HCT116 (cell line): ENCODE measurements around the gene C12orf75. TPM values are rescaled to one million over a fixed set of nuclear protein-coding genes. Genes with fewer than 3 reads are reported as not detected.
A peak's percentile ranks its signal among the peaks of the same experiment; 100 is the strongest.

Experiments used
- ATAC-seq: fragments of 200-7000 bp; cut with Tn5 transposase; 2 replicates; pipeline ENCODE4 v1.9.1; 2020; ENCODE audit warnings: mild to moderate bottlenecking, moderate library complexity
- BruUV-seq: library from RNA; stranded (reverse); fragments of 400-500 nt; replicated peaks from 2 replicates; lab custom pipeline; 2021; lab: Mats Ljungman, UMichigan
- CTCF ChIA-PET: fragments of 300-600 bp; sonication (Branson Sonifier 250); formaldehyde crosslinking; loops from one replicate; lab custom pipeline; 2021; ENCODE audit warnings: antibody characterized with exemption; lab: Charles Lee
- POLR2A ChIA-PET: fragments of 300-600, 350-600 bp; sonication (Branson Sonifier 250); formaldehyde crosslinking; loops from one replicate; lab custom pipeline; 2021; ENCODE audit warnings: antibody characterized with exemption; lab: Charles Lee
- RAD21 ChIA-PET, 2 experiments: fragments of 300-600 bp; sonication (Branson Sonifier 250); formaldehyde crosslinking; loops; one replicate each; lab custom pipeline; 2023; ENCODE audit warnings: low total read pairs in 2 of 2; ENCODE audit not compliant: uncharacterized antibody in 2 of 2, unreplicated experiment in 2 of 2, low non-redundant PET in 1 of 2; lab: Charles Lee
- DNase-seq: peaks from one replicate; pipeline ENCODE4 v3.0.0-alpha.2; 2010; ENCODE audit warnings: low read depth, low spot score
- H2AFZ ChIP-seq: fragments of 200-600 bp; shearing (Covaris generic), sonication (generic); 2 replicates; pipeline ENCODE4 v1.6.1; 2017; ENCODE audit warnings: low read depth, mixed run types, mixed read lengths, antibody characterized with exemption, low read length; ENCODE audit not compliant: poor library complexity, severe bottlenecking
- H3K27ac ChIP-seq: 2 replicates; pipeline ENCODE4 v1.5.1; 2012; ENCODE audit warnings: low read depth, low read length
- H3K27me3 ChIP-seq: fragments of 200-600 bp; sonication (generic); 2 replicates; pipeline ENCODE4 v1.6.1; 2016; ENCODE audit warnings: mixed run types, low read length, mixed read lengths; ENCODE audit not compliant: insufficient read depth
- H3K36me3 ChIP-seq, 2 experiments: fragments of 200-500 bp in 1 of 2; fragments of 200-600 bp in 1 of 2; sonication (Bioruptor generic) in 1 of 2; sonication (generic) in 1 of 2; 2 replicates each; pipeline versions ENCODE4 v1.5.1 to v1.6.1; 2014 to 2016; ENCODE audit warnings: low read length in 2 of 2, inconsistent platforms in 1 of 2, mixed read lengths in 1 of 2, mixed run types in 1 of 2; ENCODE audit not compliant: insufficient read depth in 2 of 2, control insufficient read depth in 1 of 2
- H3K4me1 ChIP-seq, 2 experiments: fragments of 200-600 bp in 1 of 2; sonication (generic) in 1 of 2; 2 replicates each; pipeline versions ENCODE4 v1.5.1 to v1.6.1; 2012 to 2017; ENCODE audit warnings: low read length in 2 of 2, inconsistent platforms in 1 of 2, mild to moderate bottlenecking in 1 of 2, mixed read lengths in 1 of 2, mixed run types in 1 of 2, moderate library complexity in 1 of 2; ENCODE audit not compliant: insufficient read depth in 2 of 2, control insufficient read depth in 1 of 2
- H3K4me2 ChIP-seq: fragments of 200-600 bp; sonication (generic); 2 replicates; pipeline ENCODE4 v1.6.1; 2017; ENCODE audit warnings: mixed run types, low read length, mixed read lengths
- H3K4me3 ChIP-seq, 2 experiments: fragments of 200-600 bp in 1 of 2; sonication (generic) in 1 of 2; replicated peaks in 1 of 2; 2 replicates each; pipeline ENCODE4 v1.5.1; 2011 to 2016; ENCODE audit warnings: low read length in 2 of 2, control low read depth in 1 of 2, low read depth in 1 of 2, mild to moderate bottlenecking in 1 of 2, mixed read lengths in 1 of 2, mixed run types in 1 of 2
- H3K79me2 ChIP-seq: fragments of 200-600 bp; sonication (generic); 2 replicates; pipeline ENCODE4 v1.6.1; 2017; ENCODE audit warnings: mild to moderate bottlenecking, mixed run types, low read length, moderate library complexity, mixed read lengths; ENCODE audit not compliant: insufficient read depth
- H3K9ac ChIP-seq: fragments of 200-600 bp; sonication (generic); 2 replicates; pipeline ENCODE4 v1.6.1; 2016; ENCODE audit warnings: low read length, mixed read lengths
- H3K9me2 ChIP-seq: fragments of 200-600 bp; sonication (generic), shearing (Covaris generic); 2 replicates; pipeline ENCODE4 v1.6.1; 2017; ENCODE audit warnings: mixed run types, mild to moderate bottlenecking, moderate library complexity; ENCODE audit not compliant: insufficient read depth
- H3K9me3 ChIP-seq, 2 experiments: fragments of 200-500 bp in 1 of 2; fragments of 200-600 bp in 1 of 2; sonication (Bioruptor generic) in 1 of 2; sonication (generic) in 1 of 2; 2 replicates each; pipeline ENCODE4 v1.6.1; 2014 to 2017; ENCODE audit warnings: low read length in 2 of 2, mixed read lengths in 2 of 2, inconsistent platforms in 1 of 2, low read depth in 1 of 2, mild to moderate bottlenecking in 1 of 2, mixed run types in 1 of 2, moderate library complexity in 1 of 2; ENCODE audit not compliant: control insufficient read depth in 1 of 2, insufficient read depth in 1 of 2
- H4K20me1 ChIP-seq: fragments of 200-600 bp; sonication (generic), shearing (Covaris generic); 2 replicates; pipeline ENCODE4 v1.6.1; 2017; ENCODE audit warnings: mixed run types, mild to moderate bottlenecking, moderate library complexity; ENCODE audit not compliant: insufficient read depth
- CBX3 ChIP-seq: IDR thresholded peaks from 2 replicates; pipeline ENCODE4 v1.6.1; 2012; ENCODE audit warnings: low read depth
- EGR1 ChIP-seq: IDR thresholded peaks from 2 replicates; pipeline ENCODE4 v1.6.1; 2012; ENCODE audit warnings: low read depth
- RAD21 ChIP-seq: IDR thresholded peaks from 2 replicates; pipeline ENCODE4 v1.6.1; 2012; ENCODE audit warnings: low read depth, mild to moderate bottlenecking
- intact Hi-C: fragments of 100-400 bp; cut with micrococcal nuclease; formaldehyde crosslinking; loops from 2 replicates; pipeline ENCODE4 v1.10.0; 2022
- total RNA-seq: library from RNA; stranded (reverse); gene quantifications from one replicate; pipeline ENCODE4 v1.2.1, GENCODE V29; 2021; ENCODE audit not compliant: unreplicated experiment
- TF ChIP-seq, protein P1 (sequence below): IDR thresholded peaks from 2 replicates; pipeline ENCODE4 v1.6.1; 2011; ENCODE audit warnings: mild to moderate bottlenecking, low read length, moderate library complexity; ENCODE audit not compliant: insufficient replicate concordance; ENCODE audit errors: extremely low read depth
- TF ChIP-seq, protein P2 (sequence below), 3 experiments: fragments of 200-600 bp in 1 of 3; sonication (generic) in 1 of 3; IDR thresholded peaks in 2 of 3; conservative IDR thresholded peaks in 1 of 3; 2 replicates each; pipeline ENCODE4 v1.5.1; 2012 to 2017; ENCODE audit warnings: low read depth in 2 of 3, low read length in 2 of 3, antibody characterized with exemption in 1 of 3, borderline replicate concordance in 1 of 3, control low read depth in 1 of 3, mild to moderate bottlenecking in 1 of 3, mixed read lengths in 1 of 3, mixed run types in 1 of 3, moderate library complexity in 1 of 3; ENCODE audit not compliant: insufficient read depth in 1 of 3

The C12orf75 gene
- total RNA-seq, 1 experiment from 2014 or later = 81.0 TPM

DNA sequence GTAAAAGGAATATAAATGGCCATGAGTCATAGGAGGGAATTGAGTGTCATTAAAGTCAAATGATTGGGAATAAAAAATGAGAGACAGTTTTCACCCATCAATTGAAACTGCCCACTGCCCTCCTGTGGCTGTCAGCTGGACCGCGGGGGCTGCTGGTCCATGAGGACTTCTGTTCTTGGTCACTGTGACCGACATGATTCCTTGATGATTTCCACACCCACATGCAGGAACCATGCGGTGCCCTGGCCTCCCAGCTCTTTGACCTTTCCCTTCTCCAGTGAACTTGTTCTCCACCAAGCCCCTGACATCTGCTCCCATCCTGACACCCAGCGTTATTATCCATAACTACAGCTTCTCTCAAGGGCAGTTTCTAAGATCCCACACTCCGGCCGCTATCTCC, 48.4 kb downstream of the C12orf75 start:
- ATAC-seq = no peak
- CTCF ChIA-PET = no interaction called here
- BruUV-seq = no TSS peak

More for the DNA sequence above, 48.4 kb downstream of the C12orf75 start:
- no peaks in the 10 kb centered on the region for H3K9me2 ChIP-seq
- no peak overlapping the region for H3K9ac ChIP-seq
- no peak overlapping the region for H2AFZ ChIP-seq
- intact Hi-C loops = no loop called here
- POLR2A ChIA-PET = no interaction called here
- H3K27me3 ChIP-seq = no peaks in the 10 kb centered on the region
- H3K4me2 ChIP-seq = no peak overlapping the region
- RAD21 ChIA-PET = no interaction called here
- no peak for DNase-seq
- H4K20me1 ChIP-seq = no peaks in the 10 kb centered on the region
- no peaks in the 10 kb centered on the region for H3K4me1 ChIP-seq
- H3K27ac ChIP-seq = no peak overlapping the region
- no peaks in the 10 kb centered on the region for H3K36me3 ChIP-seq
- H3K9me3 ChIP-seq = no peaks in the 10 kb centered on the region
- TF ChIP-seq RAD21 (peak; percentile 51), CBX3 (no peak), EGR1 (no peak)
- TF ChIP-seq, protein P1, sequence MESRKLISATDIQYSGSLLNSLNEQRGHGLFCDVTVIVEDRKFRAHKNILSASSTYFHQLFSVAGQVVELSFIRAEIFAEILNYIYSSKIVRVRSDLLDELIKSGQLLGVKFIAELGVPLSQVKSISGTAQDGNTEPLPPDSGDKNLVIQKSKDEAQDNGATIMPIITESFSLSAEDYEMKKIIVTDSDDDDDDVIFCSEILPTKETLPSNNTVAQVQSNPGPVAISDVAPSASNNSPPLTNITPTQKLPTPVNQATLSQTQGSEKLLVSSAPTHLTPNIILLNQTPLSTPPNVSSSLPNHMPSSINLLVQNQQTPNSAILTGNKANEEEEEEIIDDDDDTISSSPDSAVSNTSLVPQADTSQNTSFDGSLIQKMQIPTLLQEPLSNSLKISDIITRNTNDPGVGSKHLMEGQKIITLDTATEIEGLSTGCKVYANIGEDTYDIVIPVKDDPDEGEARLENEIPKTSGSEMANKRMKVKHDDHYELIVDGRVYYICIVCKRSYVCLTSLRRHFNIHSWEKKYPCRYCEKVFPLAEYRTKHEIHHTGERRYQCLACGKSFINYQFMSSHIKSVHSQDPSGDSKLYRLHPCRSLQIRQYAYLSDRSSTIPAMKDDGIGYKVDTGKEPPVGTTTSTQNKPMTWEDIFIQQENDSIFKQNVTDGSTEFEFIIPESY = no peak
- TF ChIP-seq, protein P2, sequence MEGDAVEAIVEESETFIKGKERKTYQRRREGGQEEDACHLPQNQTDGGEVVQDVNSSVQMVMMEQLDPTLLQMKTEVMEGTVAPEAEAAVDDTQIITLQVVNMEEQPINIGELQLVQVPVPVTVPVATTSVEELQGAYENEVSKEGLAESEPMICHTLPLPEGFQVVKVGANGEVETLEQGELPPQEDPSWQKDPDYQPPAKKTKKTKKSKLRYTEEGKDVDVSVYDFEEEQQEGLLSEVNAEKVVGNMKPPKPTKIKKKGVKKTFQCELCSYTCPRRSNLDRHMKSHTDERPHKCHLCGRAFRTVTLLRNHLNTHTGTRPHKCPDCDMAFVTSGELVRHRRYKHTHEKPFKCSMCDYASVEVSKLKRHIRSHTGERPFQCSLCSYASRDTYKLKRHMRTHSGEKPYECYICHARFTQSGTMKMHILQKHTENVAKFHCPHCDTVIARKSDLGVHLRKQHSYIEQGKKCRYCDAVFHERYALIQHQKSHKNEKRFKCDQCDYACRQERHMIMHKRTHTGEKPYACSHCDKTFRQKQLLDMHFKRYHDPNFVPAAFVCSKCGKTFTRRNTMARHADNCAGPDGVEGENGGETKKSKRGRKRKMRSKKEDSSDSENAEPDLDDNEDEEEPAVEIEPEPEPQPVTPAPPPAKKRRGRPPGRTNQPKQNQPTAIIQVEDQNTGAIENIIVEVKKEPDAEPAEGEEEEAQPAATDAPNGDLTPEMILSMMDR (IDR thresholded peaks at IDR 0.05 in 2 of 3, conservative IDR thresholded peaks at IDR 0.05 in 1 of 3; ENCODE audit: borderline replicate concordance in 1 of 3, insufficient read depth in 1 of 3, low read depth in 2 of 3, low read length in 2 of 3) = peak; percentile 14 to 38 (median 30); a peak in 3 of 6 replicates
- H3K4me3 ChIP-seq = no peak overlapping the region
- no peaks in the 10 kb centered on the region for H3K79me2 ChIP-seq
